ENCODE results near the gene PTGIS. TPM values are rescaled to one million over a fixed set of nuclear protein-coding genes. Genes with fewer than 3 reads are reported as not detected.

PTGIS gene
- total and polyA plus RNA-seq, 2 experiments from 2014 or later, result 109 to 192 TPM

GRCh38 chr20:49541733-49542513, 26.0 kb downstream of the PTGIS start:
- H3F3A ChIP-seq (ENCODE audit: insufficient read depth), result 0 out of 2 replicates have a peak, but pooled peaks cover 35% of the 10 kb centered on the region
- H3K9me3 ChIP-seq (ENCODE audit: low read depth), result no peaks in the 10 kb centered on the region
- H4K20me1 ChIP-seq (ENCODE audit: insufficient read depth), result no peaks in the 10 kb centered on the region
- peak; percentile 84 for DNase-seq
- H3K27me3 ChIP-seq (replicated peaks; ENCODE audit: insufficient read depth), result no peaks in the 10 kb centered on the region
- no peaks in the 10 kb centered on the region for H3K4me1 ChIP-seq (ENCODE audit: insufficient read depth)
- H3K9ac ChIP-seq, result no peak overlapping the region
- H3K79me2 ChIP-seq (ENCODE audit: insufficient read depth), result no peaks in the 10 kb centered on the region
- H3K27ac ChIP-seq, result no peak overlapping the region
- in situ Hi-C loops (cut with MboI), result no loop called here
- H3K36me3 ChIP-seq (ENCODE audit: low read depth), result peaks cover 82% of the 10 kb centered on the region
- H3K4me2 ChIP-seq (ENCODE audit: unreplicated experiment), result no peak overlapping the region
- 44 to 45% methylated on average over 18 of the region's 18 CpGs for WGBS, 2 experiments (ENCODE audit: low coverage in 1 of 2, low lambda C conversion rate in 2 of 2, missing lambda C conversion rate in 2 of 2)
- H2AFZ ChIP-seq, result no peak overlapping the region
- TF ChIP-seq EZH2 (IDR thresholded peaks at IDR 0.05; ENCODE audit: insufficient read depth, poor library complexity, severe bottlenecking), result no peak
- TF ChIP-seq EZH2phosphoT487 (IDR thresholded peaks at IDR 0.05; ENCODE audit: insufficient read depth, low read depth), result no peak
- H3K4me3 ChIP-seq, result no peak overlapping the region
- H3K9me2 ChIP-seq (ENCODE audit: insufficient read depth), result no peaks in the 10 kb centered on the region

- Histone ChIP-seq H2AFZ (no peak overlapping the region), H3K9me3 (ENCODE audit: low read depth) (no peaks in the 10 kb centered on the region), H3F3A (ENCODE audit: insufficient read depth) (peaks cover 46% of the 10 kb centered on the region; the same call in 1 of the 2 replicates), H4K20me1 (ENCODE audit: insufficient read depth) (no peaks in the 10 kb centered on the region), H3K79me2 (ENCODE audit: insufficient read depth) (no peaks in the 10 kb centered on the region), H3K27ac (no peak overlapping the region), H3K9me2 (ENCODE audit: insufficient read depth) (no peaks in the 10 kb centered on the region), H3K36me3 (ENCODE audit: low read depth) (peaks cover 81% of the 10 kb centered on the region), H3K4me3 (no peak overlapping the region), H3K27me3 (replicated peaks; ENCODE audit: insufficient read depth) (no peaks in the 10 kb centered on the region), H3K4me2 (ENCODE audit: unreplicated experiment) (no peak overlapping the region), H3K4me1 (ENCODE audit: insufficient read depth) (no peaks in the 10 kb centered on the region), H3K9ac (no peak overlapping the region)
- 93 to 94% methylated on average over 15 of the region's 15 CpGs for WGBS, 2 experiments (ENCODE audit: low coverage in 1 of 2, low lambda C conversion rate in 2 of 2, missing lambda C conversion rate in 2 of 2)
- in situ Hi-C loops (cut with MboI), result no loop called here
- DNase-seq, result no peak
- TF ChIP-seq EZH2 (IDR thresholded peaks at IDR 0.05; ENCODE audit: insufficient read depth, poor library complexity, severe bottlenecking), result no peak
- no peak for TF ChIP-seq EZH2phosphoT487 (IDR thresholded peaks at IDR 0.05; ENCODE audit: insufficient read depth, low read depth)
Observed at GRCh38 chr20:49540687-49541435, 27.1 kb downstream of the PTGIS start.

- Histone ChIP-seq H3F3A (ENCODE audit: insufficient read depth) (peaks cover 52% of the 10 kb centered on the region), H3K27ac (no peak overlapping the region), H3K9me2 (ENCODE audit: insufficient read depth) (no peaks in the 10 kb centered on the region), H3K9me3 (ENCODE audit: low read depth) (no peaks in the 10 kb centered on the region), H3K79me2 (ENCODE audit: insufficient read depth) (no peaks in the 10 kb centered on the region), H3K4me2 (ENCODE audit: unreplicated experiment) (no peak overlapping the region), H3K4me3 (no peak overlapping the region), H3K9ac (no peak overlapping the region), H3K4me1 (ENCODE audit: insufficient read depth) (no peaks in the 10 kb centered on the region), H4K20me1 (ENCODE audit: insufficient read depth) (no peaks in the 10 kb centered on the region), H3K36me3 (ENCODE audit: low read depth) (peaks cover 76% of the 10 kb centered on the region), H2AFZ (no peak overlapping the region), H3K27me3 (replicated peaks; ENCODE audit: insufficient read depth) (no peaks in the 10 kb centered on the region)
- in situ Hi-C loops (cut with MboI), result no loop called here
- no peak for DNase-seq
- WGBS, 2 experiments (ENCODE audit: low coverage in 1 of 2, low lambda C conversion rate in 2 of 2, missing lambda C conversion rate in 2 of 2), result 82 to 94% methylated on average over 6 of the region's 6 CpGs
- TF ChIP-seq EZH2 (IDR thresholded peaks at IDR 0.05; ENCODE audit: insufficient read depth, poor library complexity, severe bottlenecking) (no peak), EZH2phosphoT487 (IDR thresholded peaks at IDR 0.05; ENCODE audit: insufficient read depth, low read depth) (no peak)
Observed at GRCh38 chr20:49540232-49540620, 27.7 kb downstream of the PTGIS start.

- H4K20me1 ChIP-seq (ENCODE audit: insufficient read depth), result no peaks in the 10 kb centered on the region
- H3K79me2 ChIP-seq (ENCODE audit: insufficient read depth), result no peaks in the 10 kb centered on the region
- H3K4me3 ChIP-seq, result no peak overlapping the region
- no peaks in the 10 kb centered on the region for H3K9me3 ChIP-seq (ENCODE audit: low read depth)
- peaks cover 58% of the 10 kb centered on the region for H3F3A ChIP-seq (ENCODE audit: insufficient read depth)
- H3K4me2 ChIP-seq (ENCODE audit: unreplicated experiment), result no peak overlapping the region
- H3K4me1 ChIP-seq (ENCODE audit: insufficient read depth), result no peaks in the 10 kb centered on the region
- no peak overlapping the region for H3K9ac ChIP-seq
- H3K27ac ChIP-seq, result no peak overlapping the region
- H3K9me2 ChIP-seq (ENCODE audit: insufficient read depth), result no peaks in the 10 kb centered on the region
- 90 to 91% methylated on average over 20 to 21 of the region's 21 CpGs for WGBS, 2 experiments (ENCODE audit: low coverage in 1 of 2, low lambda C conversion rate in 2 of 2, missing lambda C conversion rate in 2 of 2)
- peaks cover 70% of the 10 kb centered on the region for H3K36me3 ChIP-seq (ENCODE audit: low read depth)
- no peak overlapping the region for H2AFZ ChIP-seq
- no peak for TF ChIP-seq EZH2 (IDR thresholded peaks at IDR 0.05; ENCODE audit: insufficient read depth, poor library complexity, severe bottlenecking)
- no peak for TF ChIP-seq EZH2phosphoT487 (IDR thresholded peaks at IDR 0.05; ENCODE audit: insufficient read depth, low read depth)
- no peaks in the 10 kb centered on the region for H3K27me3 ChIP-seq (replicated peaks; ENCODE audit: insufficient read depth)
- in situ Hi-C loops (cut with MboI), result no loop called here
- no peak for DNase-seq
Observed at GRCh38 chr20:49539481-49540231, 28.3 kb downstream of the PTGIS start.
